ENCODE data around the gene TUT4.

The TUT4 gene

GRCh38 chr1:52487632-52488031 lies 65.3 kb downstream of the TUT4 start:
- TF ChIP-seq GATA2 (IDR thresholded peaks at IDR 0.05; ENCODE audit: low read depth, low read length) = no peak
- no peak for TF ChIP-seq GATA3 (IDR thresholded peaks at IDR 0.05; ENCODE audit: low read depth, low read length)

- TF ChIP-seq GATA2 (IDR thresholded peaks at IDR 0.05; ENCODE audit: low read depth, low read length) (no peak), GATA3 (IDR thresholded peaks at IDR 0.05; ENCODE audit: low read depth, low read length) (no peak)
Observed at GRCh38 chr1:52482326-52483004, 70.4 kb downstream of the TUT4 start.

GRCh38 chr1:52479076-52479475 lies 73.8 kb downstream of the TUT4 start:
- TF ChIP-seq GATA3 (IDR thresholded peaks at IDR 0.05; ENCODE audit: low read depth, low read length) (no peak), GATA2 (IDR thresholded peaks at IDR 0.05; ENCODE audit: low read depth, low read length) (no peak)

- no peak for TF ChIP-seq GATA3 (IDR thresholded peaks at IDR 0.05; ENCODE audit: low read depth, low read length)
- no peak for TF ChIP-seq GATA2 (IDR thresholded peaks at IDR 0.05; ENCODE audit: low read depth, low read length)
Observed at GRCh38 chr1:52477876-52478275, 75.0 kb downstream of the TUT4 start.

- TF ChIP-seq GATA2 (IDR thresholded peaks at IDR 0.05; ENCODE audit: low read depth, low read length) (no peak), GATA3 (IDR thresholded peaks at IDR 0.05; ENCODE audit: low read depth, low read length) (no peak)
Observed at GRCh38 chr1:52476943-52477342, 75.9 kb downstream of the TUT4 start.

- no peak for TF ChIP-seq GATA3 (IDR thresholded peaks at IDR 0.05; ENCODE audit: low read depth, low read length)
Observed at GRCh38 chr1:52474807-52475206, 78.1 kb downstream of the TUT4 start.

GRCh38 chr1:52473039-52473438 lies 79.9 kb downstream of the TUT4 start:
- no peak for TF ChIP-seq GATA2 (IDR thresholded peaks at IDR 0.05; ENCODE audit: low read depth, low read length)
- no peak for TF ChIP-seq GATA3 (IDR thresholded peaks at IDR 0.05; ENCODE audit: low read depth, low read length)

GRCh38 chr1:52472384-52472783 lies 80.5 kb downstream of the TUT4 start:
- TF ChIP-seq GATA3 (IDR thresholded peaks at IDR 0.05; ENCODE audit: low read depth, low read length) (no peak), GATA2 (IDR thresholded peaks at IDR 0.05; ENCODE audit: low read depth, low read length) (no peak)

- TF ChIP-seq GATA2 (IDR thresholded peaks at IDR 0.05; ENCODE audit: low read depth, low read length) (no peak), GATA3 (IDR thresholded peaks at IDR 0.05; ENCODE audit: low read depth, low read length) (no peak)
Observed at GRCh38 chr1:52469108-52469507, 83.8 kb downstream of the TUT4 start.

- no peak for TF ChIP-seq GATA2 (IDR thresholded peaks at IDR 0.05; ENCODE audit: low read depth, low read length)
- TF ChIP-seq GATA3 (IDR thresholded peaks at IDR 0.05; ENCODE audit: low read depth, low read length) = no peak
Observed at GRCh38 chr1:52463891-52464290, 89.0 kb downstream of the TUT4 start.

- TF ChIP-seq GATA2 (IDR thresholded peaks at IDR 0.05; ENCODE audit: low read depth, low read length) (no peak), GATA3 (IDR thresholded peaks at IDR 0.05; ENCODE audit: low read depth, low read length) (no peak)
Observed at GRCh38 chr1:52461821-52462220, 91.1 kb downstream of the TUT4 start.

GRCh38 chr1:52460694-52461093 lies 92.2 kb downstream of the TUT4 start:
- TF ChIP-seq GATA2 (IDR thresholded peaks at IDR 0.05; ENCODE audit: low read depth, low read length) (no peak), GATA3 (IDR thresholded peaks at IDR 0.05; ENCODE audit: low read depth, low read length) (no peak)

- no peak for TF ChIP-seq GATA2 (IDR thresholded peaks at IDR 0.05; ENCODE audit: low read depth, low read length)
- no peak for TF ChIP-seq GATA3 (IDR thresholded peaks at IDR 0.05; ENCODE audit: low read depth, low read length)
Observed at GRCh38 chr1:52455686-52456085, 97.2 kb downstream of the TUT4 start.

- TF ChIP-seq GATA3 (IDR thresholded peaks at IDR 0.05; ENCODE audit: low read depth, low read length) (no peak), GATA2 (IDR thresholded peaks at IDR 0.05; ENCODE audit: low read depth, low read length) (no peak)
Observed at GRCh38 chr1:52454779-52455178, 98.1 kb downstream of the TUT4 start.

GRCh38 chr1:52454127-52454526 lies 98.8 kb downstream of the TUT4 start:
- no peak for TF ChIP-seq GATA3 (IDR thresholded peaks at IDR 0.05; ENCODE audit: low read depth, low read length)
- no peak for TF ChIP-seq GATA2 (IDR thresholded peaks at IDR 0.05; ENCODE audit: low read depth, low read length)

GRCh38 chr1:52444463-52444862 lies 108.4 kb downstream of the TUT4 start:
- TF ChIP-seq GATA2 (IDR thresholded peaks at IDR 0.05; ENCODE audit: low read depth, low read length) (no peak), GATA3 (IDR thresholded peaks at IDR 0.05; ENCODE audit: low read depth, low read length) (no peak)
